ENCODE results near the gene APOBEC3C. TPM values are rescaled to one million over a fixed set of nuclear protein-coding genes. Genes with fewer than 3 reads are reported as not detected.

Gene APOBEC3C
- total RNA-seq: 0.22 and 0.26 TPM in 2 replicates

GRCh38 chr22:39013942-39014722, at the start of gene APOBEC3C:
TSS of gene APOBEC3C (plus strand) at chr22:39014257. CDS start at chr22:39014363, 106 bp downstream.

DNA sequence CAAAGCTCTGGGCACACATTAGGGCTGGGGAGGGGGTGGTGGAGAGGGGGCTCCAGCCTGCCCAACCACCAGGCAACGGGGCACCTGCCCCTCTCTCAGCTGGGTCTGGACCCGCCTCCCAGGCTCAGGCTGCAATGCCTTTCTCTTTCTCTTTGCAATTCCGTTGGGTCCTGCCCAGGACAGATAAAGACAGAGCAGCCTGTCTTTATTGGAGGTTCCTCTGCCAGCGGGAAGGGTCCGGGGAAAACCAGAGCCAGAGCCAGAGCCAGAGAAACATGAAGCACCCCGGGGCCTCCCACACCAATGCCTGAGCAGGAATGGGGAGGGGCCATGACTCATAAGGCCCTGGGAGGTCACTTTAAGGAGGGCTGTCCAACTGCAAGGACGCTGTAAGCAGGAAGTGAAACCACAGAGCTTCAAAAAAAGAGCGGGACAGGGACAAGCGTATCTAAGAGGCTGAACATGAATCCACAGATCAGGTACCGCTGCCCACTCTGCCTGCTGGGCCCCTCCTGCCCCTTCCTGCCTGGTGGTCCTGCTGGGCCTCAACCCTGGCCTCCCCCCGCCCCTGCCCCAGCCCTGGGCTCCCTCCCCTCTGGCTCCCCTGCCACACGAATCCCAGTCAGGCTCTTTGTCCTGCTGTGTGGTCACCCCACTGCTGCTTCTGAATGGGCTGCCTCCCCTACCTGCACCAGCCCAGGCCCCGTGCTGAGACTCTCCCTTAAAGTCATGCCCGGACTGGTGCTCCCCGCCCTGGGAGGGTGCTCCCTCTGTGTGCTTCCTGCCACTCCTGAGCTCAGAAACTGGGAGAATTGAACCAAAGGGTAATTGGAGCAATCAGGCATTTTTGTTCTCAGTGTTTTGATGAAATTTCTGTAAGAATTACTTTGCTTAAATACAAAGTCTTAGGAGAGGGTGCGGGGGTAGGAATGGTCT, 31.8 kb upstream of the APOBEC3C start, which contains the start of gene APOBEC3B:
APOBEC3B (plus strand) TSS at position 356 of the 936 bp plus-strand sequence; CDS start at position 463, 107 bp downstream.

DNA sequence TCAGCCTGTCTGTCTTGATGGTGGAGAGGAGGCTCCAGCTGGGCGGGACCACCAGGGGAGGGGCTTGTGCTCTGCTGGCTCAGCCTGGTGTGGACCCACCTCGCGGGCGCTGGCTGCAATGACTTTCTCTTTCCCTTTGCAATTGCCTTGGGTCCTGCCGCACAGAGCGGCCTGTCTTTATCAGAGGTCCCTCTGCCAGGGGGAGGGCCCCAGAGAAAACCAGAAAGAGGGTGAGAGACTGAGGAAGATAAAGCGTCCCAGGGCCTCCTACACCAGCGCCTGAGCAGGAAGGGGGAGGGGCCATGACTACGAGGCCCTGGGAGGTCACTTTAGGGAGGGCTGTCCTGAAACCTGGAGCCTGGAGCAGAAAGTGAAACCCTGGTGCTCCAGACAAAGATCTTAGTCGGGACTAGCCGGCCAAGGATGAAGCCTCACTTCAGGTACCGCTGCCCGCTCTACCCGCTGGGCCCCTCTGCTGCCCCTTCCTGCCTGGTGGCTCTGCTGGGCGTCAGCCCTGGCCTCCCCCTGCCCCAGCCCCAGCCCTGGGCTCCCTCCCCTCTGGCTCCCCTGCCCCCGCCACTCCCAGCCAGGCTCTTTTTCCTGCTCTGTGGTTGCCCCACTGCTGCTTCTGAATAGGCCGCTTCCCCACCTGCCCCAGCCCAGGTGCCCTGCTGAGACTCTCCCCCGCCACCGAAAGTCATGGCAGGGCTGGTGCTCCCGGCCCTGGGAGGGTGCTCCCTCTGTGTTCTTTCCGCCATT, 26.7 kb downstream of the APOBEC3C start, which contains the start of gene APOBEC3F:
APOBEC3F (plus strand) TSS at position 327 of the 759 bp plus-strand sequence; CDS start at position 424, 97 bp downstream.

Other genes starting within 250 kb of the APOBEC3C start
- gene DNAL4, start 220.1 kb upstream of the APOBEC3C start, total RNA-seq: 14.7 and 17.0 TPM in 2 replicates
- 0.09 and 0.11 TPM in 2 replicates for gene NPTXR, start 170.2 kb upstream of the APOBEC3C start, total RNA-seq
- gene CBX6, start 142.0 kb upstream of the APOBEC3C start, total RNA-seq: 12.0 and 15.4 TPM in 2 replicates
- not detected in 2 replicates for gene APOBEC3A, start 56.6 kb upstream of the APOBEC3C start, total RNA-seq
- gene APOBEC3B, start 31.9 kb upstream of the APOBEC3C start, total RNA-seq: 0.22 and 0.26 TPM in 2 replicates
- gene APOBEC3D, start 6.9 kb downstream of the APOBEC3C start, total RNA-seq: 0.17 and 0.33 TPM in 2 replicates
- gene APOBEC3F, start 26.6 kb downstream of the APOBEC3C start, total RNA-seq: 3.6 and 4.5 TPM in 2 replicates
- gene APOBEC3G, start 63.0 kb downstream of the APOBEC3C start, total RNA-seq: 4.3 and 6.7 TPM in 2 replicates
- not detected in 2 replicates for gene APOBEC3H, start 83.0 kb downstream of the APOBEC3C start, total RNA-seq
- 4.0 and 5.3 TPM in 2 replicates for gene CBX7, start 138.4 kb downstream of the APOBEC3C start, total RNA-seq
- gene PDGFB, start 230.7 kb downstream of the APOBEC3C start, total RNA-seq: 18.0 and 25.9 TPM in 2 replicates